HG03558 (cell line): ENCODE measurements around the gene CHAD.

ENCODE experiments used
- ATAC-seq: cut with Tn5 transposase; IDR thresholded peaks from one replicate; pipeline ENCODE4 v1.9.1; 2021; ENCODE audit warnings: moderate number of reproducible peaks; ENCODE audit not compliant: unreplicated experiment; ENCODE audit errors: extremely low read depth

CHAD gene

DNA sequence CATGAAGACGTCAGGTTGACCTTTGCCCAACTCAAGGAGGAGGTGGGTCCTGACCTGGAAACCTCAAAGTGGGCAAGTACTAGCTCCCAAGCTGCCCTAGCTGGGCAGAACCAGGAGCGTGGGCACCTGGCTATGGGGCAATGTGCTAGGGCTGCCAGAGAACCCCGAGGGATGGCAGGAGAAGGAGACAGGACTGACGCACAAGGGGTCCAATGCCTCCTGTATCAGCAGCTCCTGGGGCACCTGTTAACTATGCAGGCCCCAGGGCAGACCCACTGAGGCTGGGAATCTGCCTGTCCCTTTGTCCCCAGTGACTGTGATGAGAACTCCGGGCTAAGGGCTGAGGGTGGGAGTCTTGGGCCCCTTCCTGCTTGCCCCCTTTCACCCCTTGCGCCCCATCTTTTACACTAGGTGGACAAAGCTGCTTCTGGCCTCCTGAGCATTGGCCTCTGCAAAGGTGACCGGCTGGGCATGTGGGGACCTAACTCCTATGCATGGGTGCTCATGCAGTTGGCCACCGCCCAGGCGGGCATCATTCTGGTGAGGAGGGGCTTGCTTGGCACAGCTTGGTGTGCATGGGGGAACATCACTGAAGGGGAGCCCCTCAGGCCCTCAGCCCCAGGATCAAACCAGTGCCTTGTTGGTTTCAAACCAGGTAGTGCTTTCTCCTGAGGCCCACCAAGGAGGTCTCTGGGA is 7.7 kb downstream of the CHAD start:
- ATAC-seq, result no peak

GRCh38 chr17:50459756-50460155 is 8.9 kb downstream of the CHAD start:
- ATAC-seq, result no peak

- no peak for ATAC-seq
Measured at GRCh38 chr17:50458701-50459676, 9.7 kb downstream of the CHAD start.

DNA sequence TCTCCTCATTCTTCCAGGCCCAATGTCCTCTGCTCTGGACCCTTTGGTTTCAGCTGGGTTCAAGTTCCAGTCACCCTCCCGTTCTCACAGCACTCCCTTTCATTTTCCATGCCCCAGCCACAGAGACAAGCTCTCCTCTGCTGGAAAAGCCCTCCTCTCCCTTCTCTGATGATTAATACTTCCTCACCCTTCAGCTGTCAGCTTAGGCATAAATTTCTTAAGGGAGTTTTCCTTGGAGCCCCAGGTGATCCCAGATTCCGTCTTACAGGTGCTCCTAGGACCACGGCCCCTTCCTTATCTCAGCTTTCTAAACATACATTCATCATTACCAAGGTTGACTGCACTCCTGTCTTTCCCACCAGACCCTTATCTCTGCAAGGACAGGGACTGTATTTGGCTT is 10.4 kb downstream of the CHAD start:
- ATAC-seq, result no peak

GRCh38 chr17:50457621-50458020 is 11.1 kb downstream of the CHAD start:
- ATAC-seq, result no peak

GRCh38 chr17:50453901-50454300 is 14.8 kb downstream of the CHAD start:
- no peak for ATAC-seq

- no peak for ATAC-seq
Measured at GRCh38 chr17:50452630-50453300, 15.9 kb downstream of the CHAD start.

DNA sequence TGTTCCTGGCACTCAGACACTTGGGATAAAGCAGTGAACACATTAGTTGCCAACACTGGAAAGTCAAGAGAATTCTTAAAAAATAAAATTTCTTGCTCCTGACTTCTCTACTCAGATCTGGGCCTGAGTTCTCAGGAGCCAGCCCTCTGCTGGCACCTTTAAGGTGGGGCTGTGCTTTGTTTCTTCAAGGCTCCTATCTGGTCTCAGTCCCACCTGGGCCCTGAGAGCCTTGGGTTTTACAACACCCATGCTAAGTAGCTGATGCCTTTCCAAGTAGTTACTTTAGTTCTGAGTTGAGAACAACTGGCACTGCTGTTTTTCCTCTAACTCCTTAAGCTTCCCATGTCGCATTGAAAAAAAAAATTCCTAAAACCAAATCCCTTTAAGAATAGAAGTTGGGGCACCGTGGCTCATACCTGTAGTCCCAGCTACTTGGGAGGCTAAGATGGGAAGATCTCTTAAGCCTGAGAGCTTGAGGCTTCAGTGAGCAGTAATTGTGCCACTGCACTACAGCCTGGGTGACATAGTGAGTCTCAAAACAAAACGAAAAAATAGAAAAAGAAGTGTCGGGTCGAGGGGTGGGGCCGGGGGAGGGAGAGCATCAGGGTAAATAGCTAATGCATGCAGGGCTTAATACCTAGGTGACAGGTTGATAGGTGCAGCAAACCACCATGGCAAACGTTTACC is 16.6 kb downstream of the CHAD start:
- no peak for ATAC-seq

- ATAC-seq, result no peak
Measured at GRCh38 chr17:50448643-50449042, 20.0 kb downstream of the CHAD start.

DNA sequence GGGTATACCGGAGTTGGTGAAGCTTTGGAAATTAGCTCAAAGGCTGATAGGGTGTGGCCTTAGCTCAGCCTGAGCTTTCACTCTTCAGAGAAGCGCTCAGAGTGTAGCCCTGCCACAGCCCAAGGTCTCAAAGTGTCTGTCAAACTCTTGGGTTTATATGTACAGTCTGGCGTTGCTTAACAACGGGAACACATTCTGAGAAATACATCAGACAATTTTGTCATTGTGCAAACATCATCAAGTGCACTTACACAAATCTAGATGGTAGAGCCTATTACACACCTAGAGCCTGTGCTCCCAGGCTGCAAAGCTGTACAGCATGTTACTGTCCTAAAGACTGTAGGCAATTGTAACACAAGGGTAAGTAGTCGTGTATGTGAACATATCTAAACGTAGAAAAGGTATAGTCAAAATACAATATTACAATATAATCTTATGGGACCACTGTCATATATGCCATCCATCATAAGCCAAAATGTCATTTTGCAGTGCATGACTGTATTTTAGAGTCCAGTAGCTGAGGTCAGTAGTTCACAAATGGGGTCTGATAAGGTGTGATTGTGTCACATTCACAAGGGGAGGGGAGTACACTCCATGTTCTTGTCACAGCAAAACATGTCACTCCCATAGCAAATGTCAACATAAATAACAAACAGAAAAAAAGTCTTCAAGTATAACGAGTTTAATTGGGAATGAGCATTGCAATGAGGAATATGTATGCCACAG is 20.6 kb downstream of the CHAD start:
- ATAC-seq, result no peak

DNA sequence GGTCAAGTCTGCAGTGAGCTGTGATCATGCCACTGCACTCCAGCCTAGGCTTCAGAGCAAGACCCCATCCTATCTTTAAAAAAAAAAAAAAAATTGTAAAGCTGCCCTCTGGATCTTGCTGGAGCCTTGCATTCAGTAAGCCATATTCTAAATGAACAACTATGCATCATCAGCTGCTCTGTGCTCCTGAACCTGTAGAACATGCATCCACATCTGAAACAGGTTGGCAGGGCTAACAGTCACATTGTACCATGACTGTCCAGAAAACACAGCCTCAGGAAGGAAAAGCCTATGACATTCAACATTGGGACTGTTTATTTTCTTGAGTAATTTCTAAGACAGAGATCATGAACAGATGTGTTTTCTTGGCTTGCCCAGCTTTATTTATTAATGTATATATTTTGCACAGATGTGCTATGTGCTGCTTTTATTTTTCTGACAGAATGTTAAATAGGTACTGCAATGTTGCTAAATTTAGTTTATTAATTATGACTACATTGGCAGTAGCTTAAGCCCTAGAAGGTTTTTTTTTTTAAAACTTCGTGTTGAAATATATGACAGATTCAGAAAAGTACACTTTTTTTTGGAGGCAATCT is 22.9 kb downstream of the CHAD start:
- ATAC-seq, result no peak

DNA sequence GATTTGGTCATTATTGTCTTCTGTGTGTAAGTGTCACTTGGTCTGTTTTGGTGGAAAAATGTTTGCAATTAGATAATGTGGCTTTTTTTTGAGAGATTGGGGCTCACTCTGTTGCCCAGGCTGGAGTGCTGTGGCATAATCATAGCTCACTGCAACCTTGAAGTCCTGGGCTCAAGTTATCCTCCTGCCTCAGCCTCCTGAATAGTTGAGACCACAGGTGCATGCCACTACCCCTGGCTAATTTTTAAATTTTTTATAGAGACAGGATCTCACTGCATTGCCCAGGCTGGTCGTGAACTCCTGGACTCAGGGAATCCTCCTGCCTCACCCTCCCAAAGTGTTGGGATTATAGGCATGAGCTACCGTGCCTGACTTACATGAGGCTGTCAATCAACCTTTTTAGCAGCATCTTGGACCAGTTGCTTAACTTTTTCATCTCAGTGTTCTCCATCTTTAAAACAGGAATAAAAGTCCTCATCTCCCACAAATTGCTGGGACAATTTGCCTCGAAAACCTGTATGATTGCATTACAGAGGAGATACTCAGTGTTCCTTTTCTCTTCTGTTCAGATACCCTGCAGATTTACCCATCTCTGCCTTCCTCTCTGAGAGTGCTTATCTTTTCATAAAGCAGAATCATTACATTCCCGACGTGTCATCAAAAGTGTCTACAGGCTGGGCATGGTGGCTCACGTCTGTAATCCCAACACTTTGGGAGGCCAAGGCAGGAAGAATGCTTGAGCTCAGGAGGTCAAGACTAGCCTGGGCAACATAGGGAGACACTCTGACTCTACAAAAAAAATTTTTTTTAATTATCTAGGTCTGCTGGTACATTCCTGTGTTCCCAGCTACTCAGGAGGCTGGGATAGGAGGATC is 23.6 kb downstream of the CHAD start:
- no peak for ATAC-seq

- ATAC-seq, result no peak
Measured at GRCh38 chr17:50443505-50443974, 25.1 kb downstream of the CHAD start.

DNA sequence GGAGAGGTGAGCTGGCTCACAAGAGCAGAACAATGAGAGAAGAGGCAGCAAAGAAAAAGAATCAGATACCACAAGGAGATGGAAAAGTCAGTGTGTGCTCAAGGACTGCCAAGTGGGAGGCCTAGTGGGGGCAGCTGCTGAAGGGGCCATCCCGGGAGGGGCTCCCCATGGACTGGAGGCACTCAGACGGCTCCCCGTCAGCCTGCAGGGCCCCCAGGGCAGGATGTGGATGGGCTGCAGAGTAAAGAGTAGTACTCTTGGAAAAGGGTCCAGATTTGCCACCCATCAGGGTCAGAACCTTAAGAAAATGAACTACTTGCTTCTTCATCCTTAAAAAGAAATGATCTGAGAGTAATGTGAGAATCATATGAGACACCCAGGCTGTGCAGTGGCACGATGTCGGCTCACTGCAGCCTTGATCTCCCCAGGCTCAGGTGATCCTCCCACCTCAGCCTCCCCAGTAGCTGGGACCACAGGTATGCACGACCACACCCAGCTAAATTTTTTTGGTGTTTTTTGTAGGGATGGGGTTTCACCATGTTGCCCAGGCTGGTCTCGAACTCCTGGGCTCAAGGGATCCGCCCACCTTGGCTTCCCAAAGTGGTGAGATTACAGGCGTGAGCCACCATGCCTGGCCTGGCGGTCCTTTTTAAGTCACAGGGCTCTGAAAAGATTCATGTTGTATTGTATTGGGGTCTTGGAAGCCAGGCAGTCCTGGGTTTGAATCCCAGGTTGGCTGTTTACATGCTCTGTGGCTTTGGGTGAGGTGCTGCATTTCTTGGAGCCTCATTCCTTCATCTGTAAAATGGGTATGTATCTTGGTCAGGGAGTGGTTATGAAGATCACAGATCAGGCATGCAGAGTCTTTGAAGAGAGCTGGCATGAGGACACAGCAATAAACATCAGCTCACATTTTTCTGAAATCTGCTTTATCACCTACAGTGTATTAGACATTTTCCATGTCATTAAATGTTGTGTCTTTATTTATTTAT is 27.5 kb downstream of the CHAD start:
- no peak for ATAC-seq

DNA sequence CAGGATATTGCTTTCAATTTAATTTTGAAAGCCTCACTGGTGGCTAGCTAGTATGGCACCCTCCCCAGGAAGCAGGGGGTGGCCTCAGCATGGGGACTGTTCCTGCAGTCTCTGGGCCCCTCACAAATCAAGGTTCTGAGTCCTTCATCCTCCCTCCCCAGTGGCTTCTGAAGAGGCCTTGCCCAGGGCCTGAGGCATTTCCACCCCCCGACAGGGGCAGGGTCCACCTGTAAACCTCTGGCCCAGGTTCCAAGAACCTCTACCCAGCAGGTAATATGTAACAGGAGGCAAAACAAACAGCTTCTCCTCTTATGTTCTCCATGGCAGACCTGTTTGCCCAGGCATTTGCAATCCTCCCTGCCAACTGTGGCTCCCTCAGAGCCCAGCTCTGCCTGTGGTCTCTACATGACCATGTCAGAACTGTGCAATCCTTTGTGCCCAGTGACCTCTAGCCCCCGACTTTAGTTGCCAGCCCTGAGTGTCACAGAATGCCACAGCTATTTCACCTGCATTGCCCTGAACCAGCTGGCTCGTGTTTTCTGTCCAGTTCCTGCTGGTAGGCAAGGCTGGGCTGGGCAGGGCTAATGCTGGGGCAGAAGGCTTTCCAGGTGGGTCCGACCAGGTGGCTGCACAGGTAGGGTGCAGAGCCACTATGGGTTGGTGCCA is 28.4 kb downstream of the CHAD start:
- ATAC-seq, result no peak

DNA sequence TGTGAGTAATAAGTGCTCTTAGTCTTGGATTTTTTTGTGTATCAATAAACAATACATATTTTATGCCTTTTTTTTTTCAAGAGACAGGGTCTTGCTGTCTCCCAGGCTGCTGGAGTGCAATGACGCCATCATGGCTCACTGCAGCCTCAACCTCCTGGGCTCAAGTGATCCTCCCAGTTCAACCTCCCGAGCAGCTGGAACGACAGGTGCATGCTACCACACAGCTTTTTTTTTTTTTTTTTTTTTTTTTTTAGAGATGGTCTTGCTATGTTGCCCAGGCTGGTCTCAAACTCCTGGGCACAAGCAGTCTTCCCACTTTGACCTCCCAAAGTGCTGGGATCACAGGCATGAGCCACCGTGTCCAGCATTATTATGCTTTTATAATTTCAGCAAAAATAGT is 29.7 kb downstream of the CHAD start:
- ATAC-seq, result no peak

DNA sequence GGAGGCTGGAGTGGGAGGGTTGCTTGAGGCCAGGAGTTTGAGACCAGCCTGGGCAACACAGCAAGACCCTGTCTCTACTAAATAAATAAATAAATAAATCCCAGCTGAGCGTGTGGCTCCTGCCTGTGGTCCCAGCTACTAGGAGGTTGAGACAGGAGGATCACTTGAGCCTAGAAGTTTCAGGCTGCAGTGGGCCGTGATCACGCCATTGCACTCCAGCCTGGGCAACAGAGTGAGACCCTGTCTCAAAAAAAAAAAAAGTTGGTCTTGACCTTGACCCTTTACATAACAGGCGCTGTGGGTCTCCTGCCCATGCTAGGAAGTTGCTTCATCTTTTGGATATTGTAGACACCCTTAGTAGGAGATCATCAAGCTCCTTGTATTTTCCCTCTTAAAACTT is 31.3 kb downstream of the CHAD start:
- ATAC-seq, result no peak
